RWPE2 (cell line): ENCODE measurements around the gene RDH5.

Experiments
- ATAC-seq: fragments of 200-7000 bp; cut with Tn5 transposase; 3 replicates; pipeline ENCODE4 v1.9.1; 2021; ENCODE audit warnings: low read depth
- DNase-seq: peaks from one replicate; pipeline ENCODE4 v3.0.0-alpha.2; 2020; ENCODE audit warnings: low spot score
- H3K27ac ChIP-seq: fragments of 450-650 bp; 2 replicates; pipeline ENCODE4 v1.5.1; 2017; ENCODE audit warnings: mild to moderate bottlenecking; ENCODE audit not compliant: poor library complexity, severe bottlenecking
- H3K27me3 ChIP-seq: fragments of 250-450 bp; sonication (Bioruptor Pico); 2 replicates; pipeline ENCODE4 v1.5.1; 2021; ENCODE audit warnings: mild to moderate bottlenecking, moderate library complexity; ENCODE audit not compliant: insufficient read depth, poor library complexity, severe bottlenecking
- H3K36me3 ChIP-seq: fragments of 250-450 bp; sonication (Bioruptor Pico); 2 replicates; pipeline ENCODE4 v1.5.1; 2020; ENCODE audit warnings: low read depth, mild to moderate bottlenecking, moderate library complexity
- H3K4me1 ChIP-seq: fragments of 250-450 bp; sonication (Bioruptor Pico); 2 replicates; pipeline ENCODE4 v1.5.1; 2021; ENCODE audit warnings: mild to moderate bottlenecking, moderate library complexity; ENCODE audit not compliant: insufficient read depth, poor library complexity, severe bottlenecking
- H3K4me3 ChIP-seq: fragments of 250-450 bp; sonication (Bioruptor Pico); 2 replicates; pipeline ENCODE4 v1.5.1; 2021; ENCODE audit warnings: mild to moderate bottlenecking, moderate library complexity; ENCODE audit not compliant: severe bottlenecking
- H3K9me3 ChIP-seq: fragments of 250-450 bp; sonication (Bioruptor Pico); 2 replicates; pipeline ENCODE4 v1.5.1; 2021; ENCODE audit warnings: mild to moderate bottlenecking, moderate library complexity; ENCODE audit not compliant: severe bottlenecking
- CTCF ChIP-seq: fragments of 450-650 bp; IDR thresholded peaks from one replicate; pipeline ENCODE4 v1.5.1; 2017; ENCODE audit warnings: mild to moderate bottlenecking, moderate library complexity; ENCODE audit not compliant: poor library complexity, severe bottlenecking

Gene RDH5

GRCh38 chr12:55718015-55718414 is 2.2 kb upstream of the RDH5 start:
- peak overlapping the region; percentile 85 for H3K27ac ChIP-seq
- no peaks in the 10 kb centered on the region for H3K27me3 ChIP-seq
- DNase-seq (no peak), ATAC-seq (no peak)
- TF ChIP-seq CTCF: no peak
- H3K4me1 ChIP-seq: peaks cover 25% of the 10 kb centered on the region
- H3K36me3 ChIP-seq: no peaks in the 10 kb centered on the region
- no peaks in the 10 kb centered on the region for H3K9me3 ChIP-seq
- H3K4me3 ChIP-seq: no peak overlapping the region

- Histone ChIP-seq H3K4me3 (no peak overlapping the region), H3K36me3 (peaks cover 2% of the 10 kb centered on the region; the same call in 1 of the 2 replicates), H3K27ac (peak overlapping the region; percentile 85), H3K4me1 (peaks cover 20% of the 10 kb centered on the region), H3K9me3 (no peaks in the 10 kb centered on the region), H3K27me3 (no peaks in the 10 kb centered on the region)
- no peak for TF ChIP-seq CTCF
- DNase-seq (no peak), ATAC-seq (no peak)
These were observed 1.4 kb upstream of the RDH5 start for GRCh38 chr12:55718624-55719275.

GRCh38 chr12:55719371-55719770 is 822 bp upstream of the RDH5 start:
- no peak overlapping the region for H3K27ac ChIP-seq
- DNase-seq (no peak), ATAC-seq (no peak)
- H3K4me1 ChIP-seq: peaks cover 17% of the 10 kb centered on the region
- no peak for TF ChIP-seq CTCF
- H3K4me3 ChIP-seq: no peak overlapping the region
- H3K36me3 ChIP-seq: peaks cover 8% of the 10 kb centered on the region
- H3K9me3 ChIP-seq: no peaks in the 10 kb centered on the region
- no peaks in the 10 kb centered on the region for H3K27me3 ChIP-seq

- Histone ChIP-seq H3K27me3 (no peaks in the 10 kb centered on the region), H3K4me1 (peaks cover 12% of the 10 kb centered on the region), H3K36me3 (peaks cover 24% of the 10 kb centered on the region), H3K4me3 (no peak overlapping the region), H3K9me3 (no peaks in the 10 kb centered on the region), H3K27ac (peak overlapping the region; percentile 25)
- peak; percentile 81 for TF ChIP-seq CTCF
- ATAC-seq: peak; percentile 76
- DNase-seq: peak; percentile 88
These were observed 776 bp downstream of the RDH5 start for GRCh38 chr12:55720894-55721444.

- ATAC-seq (no peak), DNase-seq (no peak)
- Histone ChIP-seq H3K27me3 (no peaks in the 10 kb centered on the region), H3K9me3 (no peaks in the 10 kb centered on the region), H3K36me3 (peaks cover 31% of the 10 kb centered on the region), H3K4me3 (no peak overlapping the region), H3K27ac (peak overlapping the region; percentile 25), H3K4me1 (peaks cover 14% of the 10 kb centered on the region)
- TF ChIP-seq CTCF: no peak
These were observed 1.5 kb downstream of the RDH5 start for GRCh38 chr12:55721601-55722213.
